Ovary (tissue), 3 donors: ENCODE data around the gene ROR2.

Experiments used
- EP300 ChIP-seq: sonication (generic); formaldehyde crosslinking; IDR thresholded peaks from one replicate; pipeline ENCODE4 v1.6.1; 2017; ENCODE audit warnings: antibody characterized with exemption
- POLR2A ChIP-seq: fragments of 450-650 bp; IDR thresholded peaks from one replicate; pipeline ENCODE4 v1.6.1; 2017; ENCODE audit warnings: antibody characterized with exemption, mild to moderate bottlenecking, moderate library complexity
- TF ChIP-seq, protein P1 (sequence below), 3 donors: fragments of 450-650 bp in 2 of 3; fragments of 200-600 bp in 1 of 3; IDR thresholded peaks; one replicate each; pipeline versions ENCODE4 v1.5.1 to v1.8.0; 2016 to 2022; ENCODE audit warnings: antibody characterized with exemption in 3 of 3, mild to moderate bottlenecking in 1 of 3
- donor health status: DM: no; HTN: no; CAD: no.

DNA sequence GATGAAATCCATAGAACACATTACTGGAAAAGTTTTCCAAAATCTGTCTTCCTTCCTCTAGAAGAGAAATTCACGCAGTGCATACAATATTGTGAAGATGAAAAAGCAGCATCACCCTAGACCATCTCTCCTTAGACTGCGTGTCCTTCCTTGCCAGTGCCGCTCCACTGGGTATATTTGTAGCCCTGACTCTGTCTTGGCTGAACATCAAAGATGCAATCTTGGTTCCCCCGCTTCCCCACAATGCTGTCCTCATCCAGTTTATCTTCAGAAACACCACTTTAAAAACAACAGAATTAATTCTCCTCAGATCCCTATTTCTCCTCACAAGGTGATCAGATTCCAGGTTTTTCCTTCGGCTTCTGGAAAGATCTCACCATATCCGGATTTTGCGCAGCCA lies 53.9 kb downstream of the ROR2 start:
- TF ChIP-seq, protein P1, sequence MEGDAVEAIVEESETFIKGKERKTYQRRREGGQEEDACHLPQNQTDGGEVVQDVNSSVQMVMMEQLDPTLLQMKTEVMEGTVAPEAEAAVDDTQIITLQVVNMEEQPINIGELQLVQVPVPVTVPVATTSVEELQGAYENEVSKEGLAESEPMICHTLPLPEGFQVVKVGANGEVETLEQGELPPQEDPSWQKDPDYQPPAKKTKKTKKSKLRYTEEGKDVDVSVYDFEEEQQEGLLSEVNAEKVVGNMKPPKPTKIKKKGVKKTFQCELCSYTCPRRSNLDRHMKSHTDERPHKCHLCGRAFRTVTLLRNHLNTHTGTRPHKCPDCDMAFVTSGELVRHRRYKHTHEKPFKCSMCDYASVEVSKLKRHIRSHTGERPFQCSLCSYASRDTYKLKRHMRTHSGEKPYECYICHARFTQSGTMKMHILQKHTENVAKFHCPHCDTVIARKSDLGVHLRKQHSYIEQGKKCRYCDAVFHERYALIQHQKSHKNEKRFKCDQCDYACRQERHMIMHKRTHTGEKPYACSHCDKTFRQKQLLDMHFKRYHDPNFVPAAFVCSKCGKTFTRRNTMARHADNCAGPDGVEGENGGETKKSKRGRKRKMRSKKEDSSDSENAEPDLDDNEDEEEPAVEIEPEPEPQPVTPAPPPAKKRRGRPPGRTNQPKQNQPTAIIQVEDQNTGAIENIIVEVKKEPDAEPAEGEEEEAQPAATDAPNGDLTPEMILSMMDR (IDR thresholded peaks at IDR 0.05) = no peak
- TF ChIP-seq EP300 = no peak
- no peak for TF ChIP-seq POLR2A
